Lower leg skin (tissue), 4 donors: Measurements from ENCODE around the gene TTC13. TPM values are rescaled to one million over a fixed set of nuclear protein-coding genes. Genes with fewer than 3 reads are reported as not detected.

Experiments
- DNase-seq, 2 donors: peaks; one replicate each; pipeline ENCODE4 v3.0.0-alpha.2; 2019; ENCODE audit warnings: low spot score in 2 of 2
- H3K4me3 ChIP-seq: fragments of 200-600 bp; sonication (generic); 2 replicates; pipeline ENCODE4 v1.5.1; 2017; ENCODE audit warnings: mild to moderate bottlenecking, low read depth; ENCODE audit not compliant: poor library complexity, severe bottlenecking
- POLR2A ChIP-seq, 2 donors: fragments of 450-650 bp; IDR thresholded peaks; one replicate each; pipeline ENCODE4 v1.6.1; 2016 to 2017; ENCODE audit warnings: antibody characterized with exemption in 2 of 2, mild to moderate bottlenecking in 1 of 2, moderate library complexity in 1 of 2
- WGBS, 2 donors: methylation state at CpG; one replicate each; pipeline ENCODE4 v1.1.5; 2018; 5-methylcytosine and 5-hydroxymethylcytosine counted together
- intact Hi-C: fragments of 100-400 bp; cut with DNase I; formaldehyde crosslinking; loops from one replicate; pipeline ENCODE4 v1.15.0; 2023; ENCODE audit warnings: low total_unique reads
- total RNA-seq, 4 donors: library from RNA; depleted of rRNA; stranded (reverse); fragments of >200 nt; gene quantifications; one replicate each; pipeline ENCODE4 v1.1.0, GENCODE V29; 2016
- TF ChIP-seq, protein P1 (sequence below), 3 donors: fragments of 450-650 bp; IDR thresholded peaks; one replicate each; pipeline ENCODE4 v1.5.1; 2016; ENCODE audit warnings: antibody characterized with exemption in 3 of 3, mild to moderate bottlenecking in 3 of 3, moderate library complexity in 2 of 3

Gene TTC13
- total RNA-seq, 4 donors from 2014 or later, result 6.6 to 34.7 (median 24.7) TPM

DNA sequence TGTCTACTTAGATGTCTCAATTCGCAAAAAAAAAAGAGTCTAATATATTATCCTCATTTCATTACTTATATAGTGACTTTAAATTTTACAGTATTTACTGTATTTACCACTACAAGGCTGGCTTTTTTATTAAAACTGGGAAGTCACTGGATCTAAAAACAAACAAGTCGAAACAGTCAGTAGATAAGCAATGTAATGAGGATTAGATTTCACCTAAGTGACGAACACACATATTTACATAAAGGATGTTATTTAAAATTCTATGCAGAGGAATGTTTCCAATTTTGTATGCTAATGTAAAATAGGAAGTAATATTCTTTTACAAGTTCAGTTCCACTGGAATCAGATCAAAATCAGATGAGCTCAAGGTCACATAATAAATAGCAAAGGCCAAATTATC is 28.3 kb downstream of the TTC13 start:
- intact Hi-C loops, result no loop called here
- TF ChIP-seq POLR2A (IDR thresholded peaks at IDR 0.05), result no peak
- TF ChIP-seq, protein P1, sequence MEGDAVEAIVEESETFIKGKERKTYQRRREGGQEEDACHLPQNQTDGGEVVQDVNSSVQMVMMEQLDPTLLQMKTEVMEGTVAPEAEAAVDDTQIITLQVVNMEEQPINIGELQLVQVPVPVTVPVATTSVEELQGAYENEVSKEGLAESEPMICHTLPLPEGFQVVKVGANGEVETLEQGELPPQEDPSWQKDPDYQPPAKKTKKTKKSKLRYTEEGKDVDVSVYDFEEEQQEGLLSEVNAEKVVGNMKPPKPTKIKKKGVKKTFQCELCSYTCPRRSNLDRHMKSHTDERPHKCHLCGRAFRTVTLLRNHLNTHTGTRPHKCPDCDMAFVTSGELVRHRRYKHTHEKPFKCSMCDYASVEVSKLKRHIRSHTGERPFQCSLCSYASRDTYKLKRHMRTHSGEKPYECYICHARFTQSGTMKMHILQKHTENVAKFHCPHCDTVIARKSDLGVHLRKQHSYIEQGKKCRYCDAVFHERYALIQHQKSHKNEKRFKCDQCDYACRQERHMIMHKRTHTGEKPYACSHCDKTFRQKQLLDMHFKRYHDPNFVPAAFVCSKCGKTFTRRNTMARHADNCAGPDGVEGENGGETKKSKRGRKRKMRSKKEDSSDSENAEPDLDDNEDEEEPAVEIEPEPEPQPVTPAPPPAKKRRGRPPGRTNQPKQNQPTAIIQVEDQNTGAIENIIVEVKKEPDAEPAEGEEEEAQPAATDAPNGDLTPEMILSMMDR (IDR thresholded peaks at IDR 0.05), result no peak
- 61 to 65% methylated on average over 3 of the region's 3 CpGs for WGBS, 2 donors
- H3K4me3 ChIP-seq, result no peak overlapping the region
- DNase-seq, result no peak

DNA sequence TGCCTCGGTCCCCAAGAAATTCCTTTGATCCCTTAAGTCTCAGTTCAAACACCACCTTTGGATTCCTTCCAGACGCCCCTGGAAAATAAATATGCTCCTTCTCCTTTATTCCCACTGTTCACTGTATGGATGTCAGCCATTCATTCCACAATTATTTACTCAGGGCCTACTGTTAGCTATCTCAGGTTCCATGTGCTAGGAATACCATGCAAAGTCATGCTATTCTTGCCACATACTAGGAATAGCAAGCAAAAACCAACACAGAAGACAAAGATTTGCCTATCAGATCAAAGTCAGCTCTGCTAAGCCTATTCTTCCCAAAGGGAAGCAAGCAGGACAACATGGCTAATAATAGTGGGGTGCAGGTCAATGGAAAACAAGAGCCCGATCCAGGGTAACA is 29.8 kb downstream of the TTC13 start:
- H3K4me3 ChIP-seq, result no peak overlapping the region
- intact Hi-C loops, result no loop called here
- 94 to 96% methylated on average over 3 of the region's 3 CpGs for WGBS, 2 donors
- TF ChIP-seq, protein P1 (IDR thresholded peaks at IDR 0.05), result no peak
- TF ChIP-seq POLR2A (IDR thresholded peaks at IDR 0.05), result no peak
- DNase-seq, result no peak

DNA sequence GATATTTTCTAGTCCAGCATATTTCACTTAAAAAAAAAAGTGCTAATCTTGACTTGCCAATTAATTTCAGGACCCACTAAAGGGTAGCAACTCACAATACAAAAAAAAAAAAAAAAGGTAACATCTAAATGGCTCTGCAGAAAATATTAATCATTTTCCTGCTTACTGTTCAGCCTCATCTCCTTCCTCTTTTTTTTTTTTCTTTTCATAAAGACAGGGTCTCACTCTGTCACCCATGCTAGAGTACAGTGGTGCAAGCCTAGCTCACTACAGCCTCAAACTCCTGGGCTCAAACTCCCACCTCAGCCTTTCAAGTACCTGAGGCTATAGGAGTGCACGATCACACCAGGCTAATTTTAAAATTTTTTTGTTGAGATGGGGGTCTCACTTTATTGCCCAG is 30.4 kb downstream of the TTC13 start:
- 93 to 95% methylated on average over 1 of the region's 1 CpG for WGBS, 2 donors
- TF ChIP-seq, protein P1 (IDR thresholded peaks at IDR 0.05), result no peak
- no peak for TF ChIP-seq POLR2A (IDR thresholded peaks at IDR 0.05)
- no peak overlapping the region for H3K4me3 ChIP-seq
- no peak for DNase-seq
- intact Hi-C loops, result no loop called here

DNA sequence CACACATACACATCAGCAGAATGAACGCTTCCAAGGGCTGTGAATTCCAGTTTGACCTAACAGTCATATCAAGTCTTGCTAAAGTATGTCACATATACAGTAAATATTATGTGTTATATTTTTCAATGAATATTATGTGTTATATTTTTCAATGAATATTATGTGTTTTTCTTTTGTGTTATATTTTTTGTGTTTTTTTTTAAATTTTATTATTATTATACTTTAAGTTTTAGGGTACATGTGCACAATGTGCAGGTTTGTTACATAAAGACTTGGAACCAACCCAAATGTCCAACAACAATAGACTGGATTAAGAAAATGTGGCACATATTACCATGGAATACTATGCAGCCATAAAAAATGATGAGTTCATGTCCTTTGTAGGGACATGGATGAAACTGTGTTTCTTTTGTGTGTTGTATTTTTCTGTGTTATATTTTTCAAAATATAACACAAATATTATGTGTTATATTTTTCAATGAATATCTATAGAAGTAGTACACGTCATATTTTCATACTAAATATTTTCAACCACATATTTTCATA is 35.5 kb downstream of the TTC13 start:
- intact Hi-C loops, result no loop called here
- no peak overlapping the region for H3K4me3 ChIP-seq
- TF ChIP-seq, protein P1 (IDR thresholded peaks at IDR 0.05), result no peak
- no peak for TF ChIP-seq POLR2A (IDR thresholded peaks at IDR 0.05)
- DNase-seq, result no peak
- WGBS, 2 donors, result 99 to 100% methylated on average over 2 of the region's 2 CpGs

DNA sequence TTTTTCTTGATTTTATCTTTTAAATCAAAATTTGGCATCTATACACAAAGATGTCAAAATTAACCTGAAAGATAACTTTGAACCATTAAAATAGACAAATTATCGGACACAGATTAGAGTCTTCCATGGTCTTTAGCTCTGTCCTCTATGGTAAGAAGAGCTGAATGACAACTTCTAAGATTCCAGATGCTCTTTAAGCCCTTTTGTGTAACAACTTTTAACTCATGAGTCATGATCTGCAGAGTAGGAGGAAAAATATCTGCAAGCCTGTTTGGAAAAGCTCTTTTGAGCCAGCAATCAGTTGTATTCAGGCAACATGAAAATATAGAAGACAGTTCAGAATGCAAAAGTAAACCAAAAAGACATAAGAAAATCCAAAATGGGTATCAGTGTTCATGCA is 37.8 kb downstream of the TTC13 start:
- no peak for TF ChIP-seq POLR2A (IDR thresholded peaks at IDR 0.05)
- TF ChIP-seq, protein P1 (IDR thresholded peaks at IDR 0.05), result no peak
- 94 to 97% methylated on average over 1 of the region's 1 CpG for WGBS, 2 donors
- intact Hi-C loops, result no loop called here
- H3K4me3 ChIP-seq, result no peak overlapping the region
- DNase-seq, result no peak
